CD14-positive monocyte (primary cell): ENCODE measurements around the gene PRKACG. TPM values are rescaled to one million over a fixed set of nuclear protein-coding genes. Genes with fewer than 3 reads are reported as not detected.
A peak's percentile ranks its signal among the peaks of the same experiment; 100 is the strongest.

Experiments used
- DNase-seq, 3 donors: peaks; one replicate each; pipeline ENCODE4 v3.0.0-alpha.2; 2011 to 2022
- H2AFZ ChIP-seq: 2 replicates; pipeline ENCODE4 v1.6.0; 2012; ENCODE audit warnings: mild to moderate bottlenecking, low read depth, low read length, inconsistent platforms; ENCODE audit not compliant: insufficient read depth, poor library complexity, severe bottlenecking
- H3K27ac ChIP-seq, 2 donors: 1 replicate in 1 of 2; 2 replicates in 1 of 2; pipeline ENCODE4 v1.5.1; 2012 to 2013; ENCODE audit warnings: low read length in 2 of 2, control low read depth in 1 of 2, inconsistent platforms in 1 of 2, low read depth in 1 of 2, mild to moderate bottlenecking in 1 of 2
- H3K27me3 ChIP-seq, 2 donors: one replicate each; pipeline versions ENCODE4 v1.6.0 to v1.6.1; 2011 to 2013; ENCODE audit warnings: low read length in 2 of 2; ENCODE audit not compliant: control insufficient read depth in 2 of 2, insufficient read depth in 2 of 2
- H3K36me3 ChIP-seq, 2 donors: replicated peaks in 1 of 2; 1 replicate in 1 of 2; 2 replicates in 1 of 2; pipeline versions ENCODE4 v1.5.1 to v1.6.1; 2012 to 2013; ENCODE audit warnings: low read length in 2 of 2, control low read depth in 1 of 2, inconsistent platforms in 1 of 2, mild to moderate bottlenecking in 1 of 2; ENCODE audit not compliant: insufficient read depth in 2 of 2, control insufficient read depth in 1 of 2
- H3K4me1 ChIP-seq, 2 donors: 1 replicate in 1 of 2; 2 replicates in 1 of 2; pipeline versions ENCODE4 v1.5.1 to v1.6.1; 2012 to 2013; ENCODE audit warnings: low read length in 2 of 2, control low read depth in 1 of 2, inconsistent platforms in 1 of 2, mild to moderate bottlenecking in 1 of 2, moderate library complexity in 1 of 2; ENCODE audit not compliant: insufficient read depth in 2 of 2, control insufficient read depth in 1 of 2
- H3K4me2 ChIP-seq: replicated peaks from 2 replicates; pipeline ENCODE3; 2012; ENCODE audit warnings: low read length, moderate library complexity, mild to moderate bottlenecking; ENCODE audit not compliant: poor library complexity, severe bottlenecking; ENCODE audit errors: extremely low read depth
- H3K4me3 ChIP-seq, 3 experiments: fragments of 200-600 bp in 1 of 3; sonication (generic) in 1 of 3; replicated peaks in 1 of 3; 1 replicate in 2 of 3; 2 replicates in 1 of 3; pipeline ENCODE4 v1.5.1; 2011 to 2013; ENCODE audit warnings: low read length in 3 of 3, mild to moderate bottlenecking in 3 of 3, control low read depth in 2 of 3, low read depth in 2 of 3, inconsistent platforms in 1 of 3, moderate library complexity in 1 of 3
- H3K79me2 ChIP-seq: 2 replicates; pipeline ENCODE4 v1.6.0; 2012; ENCODE audit warnings: mild to moderate bottlenecking, control low read depth, inconsistent platforms, low read length, moderate library complexity; ENCODE audit not compliant: insufficient read depth
- H3K9ac ChIP-seq: 2 replicates; pipeline ENCODE4 v1.6.0; 2017; ENCODE audit warnings: low read length, mild to moderate bottlenecking; ENCODE audit not compliant: insufficient read depth, poor library complexity, severe bottlenecking
- H3K9me3 ChIP-seq, 2 donors: replicated peaks in 1 of 2; 1 replicate in 1 of 2; 2 replicates in 1 of 2; pipeline versions ENCODE4 v1.5.1 to v1.6.1; 2012 to 2013; ENCODE audit warnings: low read length in 2 of 2, control low read depth in 1 of 2; ENCODE audit not compliant: control insufficient read depth in 1 of 2, insufficient read depth in 1 of 2
- H4K20me1 ChIP-seq: 2 replicates; pipeline ENCODE4 v1.6.0; 2012; ENCODE audit warnings: mild to moderate bottlenecking, low read length, control low read depth, moderate library complexity; ENCODE audit not compliant: insufficient read depth
- H3K27ac Mint-ChIP-seq, 7 donors: one replicate each; pipeline ENCODE4 v1.8.0; 2020; ENCODE audit warnings: mild to moderate bottlenecking in 7 of 7, mixed read lengths in 7 of 7, moderate library complexity in 6 of 7, inconsistent platforms in 2 of 7
- H3K27me3 Mint-ChIP-seq, 3 donors: one replicate each; pipeline ENCODE4 v1.8.0; 2021 to 2022; ENCODE audit warnings: low read depth in 3 of 3, mild to moderate bottlenecking in 3 of 3, mixed read lengths in 3 of 3, moderate library complexity in 3 of 3, inconsistent platforms in 1 of 3
- H3K36me3 Mint-ChIP-seq, 2 donors: one replicate each; pipeline ENCODE4 v1.8.0; 2020; ENCODE audit warnings: mixed read lengths in 2 of 2, inconsistent platforms in 1 of 2, mild to moderate bottlenecking in 1 of 2
- H3K4me1 Mint-ChIP-seq: one replicate; pipeline ENCODE4 v1.8.0; 2020; ENCODE audit warnings: mild to moderate bottlenecking, mixed read lengths
- H3K4me3 Mint-ChIP-seq, 2 donors: one replicate each; pipeline ENCODE4 v1.8.0; 2020; ENCODE audit warnings: mild to moderate bottlenecking in 2 of 2, mixed read lengths in 2 of 2, moderate library complexity in 1 of 2
- H3K9me3 Mint-ChIP-seq, 7 donors: one replicate each; pipeline ENCODE4 v1.8.0; 2020 to 2022; ENCODE audit warnings: mixed read lengths in 7 of 7, mild to moderate bottlenecking in 6 of 7, moderate library complexity in 6 of 7, inconsistent platforms in 2 of 7
- CTCF ChIP-seq: fragments of 200-600 bp; IDR thresholded peaks from one replicate; pipeline ENCODE4 v1.8.0; 2022; ENCODE audit warnings: antibody characterized with exemption, mild to moderate bottlenecking
- WGBS: methylation state at CpG from one replicate; pipeline ENCODE4 v1.1.5; 2013; ENCODE audit warnings: missing lambda C conversion rate; ENCODE audit not compliant: insufficient coverage; 5-methylcytosine and 5-hydroxymethylcytosine counted together
- intact Hi-C, 2 donors: fragments of 100-400 bp; cut with micrococcal nuclease; formaldehyde crosslinking; loops; one replicate each; pipeline versions ENCODE4 v1.15.0 to v1.15.1; 2023
- polyA minus RNA-seq: library from RNA; depleted of rRNA, polyadenylated mRNA; stranded (reverse); fragments of >200 nt; gene quantifications from 2 replicates; pipeline ENCODE4 v1.2.3, GENCODE V29; 2012
- polyA plus RNA-seq, 3 donors: library from polyadenylated mRNA; depleted of rRNA in 1 of 3; unstranded in 2 of 3; stranded (reverse) in 1 of 3; fragments of 300-500 nt in 2 of 3; fragments of >200 nt in 1 of 3; fragmentation: Illumina TruSeq in 2 of 3; gene quantifications; 1 replicate in 2 of 3; 2 replicates in 1 of 3; pipeline ENCODE4 v1.2.3, GENCODE V29; 2012 to 2021
- total RNA-seq, 12 experiments: library from RNA in 1 of 12; stranded (reverse) in 1 of 12; fragments of 120-200 nt in 1 of 12; gene quantifications; one replicate each; pipeline ENCODE4 v1.2.4 and lab custom pipeline; 2013 to 2026; ENCODE audit warnings: mixed read lengths in 6 of 12, inconsistent platforms in 1 of 12

Gene PRKACG
- not detected for total RNA-seq (2013)
- polyA plus RNA-seq (not detected), polyA minus RNA-seq (not detected in 2 replicates), total RNA-seq (lab: John Stamatoyannopoulos, UW) (0 to 0.35 (median 0) reads per million in 11 experiments)

GRCh38 chr9:69014013-69014412, at the start of gene PRKACG:
PRKACG (minus strand) TSS chr9:69014113; CDS start chr9:69014092, 21 bp downstream.
- Histone ChIP-seq H3K79me2 (no peaks in the 10 kb centered on the region), H3K27ac (no peak within 1 kb of the TSS), H2AFZ (peak within 1 kb of the TSS; percentile 74), H3K36me3 (no peaks in the 10 kb centered on the region), H3K9me3 (no peaks in the 10 kb centered on the region), H3K9ac (peak within 1 kb of the TSS; percentile 27), H3K27me3 (no peaks in the 10 kb centered on the region), H3K4me1 (peaks cover 11 to 15% of the 10 kb centered on the region in 2 donors), H3K4me3 (peak within 1 kb of the TSS in 2 of 3 experiments; percentile 20 to 65), H4K20me1 (no peaks in the 10 kb centered on the region), H3K4me2 (peak within 1 kb of the TSS; percentile 61)
- Mint-ChIP-seq H3K27me3 (peaks cover 4 to 10% (median 7%) of the 10 kb centered on the region in 3 donors), H3K4me3 (peak within 1 kb of the TSS; percentile 70 to 90), H3K4me1 (peaks cover 19% of the 10 kb centered on the region), H3K9me3 (peaks cover 0 to 6% (median 2%) of the 10 kb centered on the region in 7 donors), H3K27ac (peak within 1 kb of the TSS in 1 of 7 donors; percentile 19), H3K36me3 (no peaks in the 10 kb centered on the region)
- intact Hi-C loops: no loop called here
- DNase-seq: no peak
- TF ChIP-seq CTCF: no peak
- WGBS: 88% methylated on average over 3 of the region's 29 CpGs

- no peak for TF ChIP-seq CTCF
- peaks cover 19 to 43% of the 10 kb centered on the region in 2 donors for H3K36me3 ChIP-seq
- H3K4me1 Mint-ChIP-seq: no peaks in the 10 kb centered on the region
- H3K4me1 ChIP-seq: no peaks in the 10 kb centered on the region
- H3K4me3 Mint-ChIP-seq: no peak overlapping the region
- H2AFZ ChIP-seq: no peak overlapping the region
- WGBS: no CpG with 5 or more reads among the region's 5 CpGs
- no peaks in the 10 kb centered on the region for H3K9me3 Mint-ChIP-seq
- H3K36me3 Mint-ChIP-seq: peaks cover 47 to 54% of the 10 kb centered on the region in 2 donors
- intact Hi-C loops: no loop called here
- H3K27me3 Mint-ChIP-seq: peaks cover 0 to 2% (median 1%) of the 10 kb centered on the region in 3 donors
- H3K4me2 ChIP-seq: no peak overlapping the region
- H3K27ac ChIP-seq: no peak overlapping the region
- H3K27ac Mint-ChIP-seq: no peak overlapping the region
- H3K9me3 ChIP-seq: no peaks in the 10 kb centered on the region
- no peaks in the 10 kb centered on the region for H3K79me2 ChIP-seq
- no peak overlapping the region for H3K9ac ChIP-seq
- no peaks in the 10 kb centered on the region for H4K20me1 ChIP-seq
- H3K27me3 ChIP-seq: no peaks in the 10 kb centered on the region
- no peak overlapping the region for H3K4me3 ChIP-seq
- DNase-seq: no peak
Measured at GRCh38 chr9:69062195-69062594, 48.3 kb upstream of the PRKACG start.
